Ovary (tissue), 9 donors: ENCODE measurements around the gene SKP1. TPM values are rescaled to one million over a fixed set of nuclear protein-coding genes. Genes with fewer than 3 reads are reported as not detected.

Experiments
- DNase-seq, 5 donors: peaks; one replicate each; pipeline ENCODE4 v3.0.0-alpha.2; 2019 to 2020
- H3K27ac ChIP-seq, 2 donors: fragments of 200-600 bp; one replicate each; pipeline versions ENCODE4 v1.5.1 to v1.8.0; 2019 to 2022
- H3K27me3 ChIP-seq: fragments of 200-600 bp; one replicate; pipeline ENCODE4 v1.8.0; 2022
- H3K36me3 ChIP-seq: fragments of 200-600 bp; sonication (generic); one replicate; pipeline ENCODE4 v1.5.1; 2019
- H3K4me1 ChIP-seq: one replicate; pipeline ENCODE4 v1.8.1; 2013; ENCODE audit warnings: mild to moderate bottlenecking, moderate library complexity; ENCODE audit not compliant: insufficient read depth
- H3K4me3 ChIP-seq: fragments of 200-600 bp; sonication (generic); one replicate; pipeline ENCODE4 v1.5.1; 2017
- H3K9me3 ChIP-seq, 2 donors: fragments of 200-600 bp in 1 of 2; sonication (generic) in 1 of 2; one replicate each; pipeline versions ENCODE4 v1.5.1 to v1.8.1; 2013 to 2019; ENCODE audit warnings: mild to moderate bottlenecking in 1 of 2, moderate library complexity in 1 of 2
- EP300 ChIP-seq: sonication (generic); formaldehyde crosslinking; IDR thresholded peaks from one replicate; pipeline ENCODE4 v1.6.1; 2017; ENCODE audit warnings: antibody characterized with exemption
- POLR2A ChIP-seq: fragments of 450-650 bp; IDR thresholded peaks from one replicate; pipeline ENCODE4 v1.6.1; 2017; ENCODE audit warnings: antibody characterized with exemption, mild to moderate bottlenecking, moderate library complexity
- WGBS, 3 donors: extraction: QIAGEN DNeasy Blood & Tissue Kit in 1 of 3; methylation state at CpG; one replicate each; pipeline versions ENCODE4 v1.1.5 to v1.1.7; 2013 to 2017; 5-methylcytosine and 5-hydroxymethylcytosine counted together
- intact Hi-C, 4 donors: fragments of 100-400 bp; cut with DNase I; formaldehyde crosslinking; loops; one replicate each; pipeline versions ENCODE4 v1.11.0 to v1.15.1; 2022 to 2023
- polyA plus RNA-seq, 2 donors: library from polyadenylated mRNA; stranded (reverse); fragments of 200-250 nt in 1 of 2; fragments of 350-450 nt in 1 of 2; fragmentation: Illumina TruSeq in 1 of 2; extraction: RNeasy Lipid Tissue Mini Kit (QIAGEN cat#74804) in 1 of 2; gene quantifications; one replicate each; pipeline ENCODE4 v1.2.3, GENCODE V29; 2013 to 2014
- total RNA-seq, 7 donors: library from RNA; depleted of rRNA in 2 of 7; stranded (reverse); fragments of >200 nt in 2 of 7; fragmentation: NEBNext Ultra II Directional in 3 of 7; extraction: Animal tissue kit (Norgen Biotek cat#: 25700) in 3 of 7; gene quantifications; one replicate each; pipeline versions ENCODE4 v1.1.0 to v1.2.4, GENCODE V29; 2016 to 2023
- TF ChIP-seq, protein P1 (sequence below), 3 donors: fragments of 450-650 bp in 2 of 3; fragments of 200-600 bp in 1 of 3; IDR thresholded peaks; one replicate each; pipeline versions ENCODE4 v1.5.1 to v1.8.0; 2016 to 2022; ENCODE audit warnings: antibody characterized with exemption in 3 of 3, mild to moderate bottlenecking in 1 of 3
- donor health status: DM: no; HTN: no; CAD: no; lungs with moderate emphysema.
- donor health status: DM: no; HTN: no; CAD: no.
- donor health status: Bipolar disorder and iron deficiency.
- donor health status: DM: yes; HTN: yes; CAD: no.
- donor health status: DM: no; HTN: no; CAD: no.
- donor health status: DM: yes; HTN: yes; CAD: no.

Gene SKP1
- total and polyA plus RNA-seq, 9 donors: 263 to 1,077 (median 388) TPM

DNA sequence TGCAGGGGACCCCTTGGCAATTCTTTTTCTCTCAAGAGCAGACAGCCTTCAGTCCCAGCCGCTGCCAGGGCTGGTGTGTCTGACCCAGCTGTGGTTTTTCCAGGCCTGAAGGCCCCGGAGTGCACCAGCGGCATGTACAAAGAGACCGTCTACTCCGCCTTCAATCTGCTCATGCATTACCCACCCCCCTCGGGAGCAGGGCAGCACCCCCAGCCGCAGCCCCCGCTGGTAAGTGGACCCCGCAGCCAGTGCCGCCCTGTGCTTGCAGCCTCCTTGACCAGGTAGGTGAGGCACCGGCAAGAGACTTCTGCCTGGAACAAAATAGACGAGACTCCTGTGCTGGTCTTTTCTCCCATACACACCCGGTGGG lies 61.0 kb downstream of the SKP1 start:
- no peak for TF ChIP-seq EP300
- TF ChIP-seq POLR2A: no peak
- TF ChIP-seq, protein P1, sequence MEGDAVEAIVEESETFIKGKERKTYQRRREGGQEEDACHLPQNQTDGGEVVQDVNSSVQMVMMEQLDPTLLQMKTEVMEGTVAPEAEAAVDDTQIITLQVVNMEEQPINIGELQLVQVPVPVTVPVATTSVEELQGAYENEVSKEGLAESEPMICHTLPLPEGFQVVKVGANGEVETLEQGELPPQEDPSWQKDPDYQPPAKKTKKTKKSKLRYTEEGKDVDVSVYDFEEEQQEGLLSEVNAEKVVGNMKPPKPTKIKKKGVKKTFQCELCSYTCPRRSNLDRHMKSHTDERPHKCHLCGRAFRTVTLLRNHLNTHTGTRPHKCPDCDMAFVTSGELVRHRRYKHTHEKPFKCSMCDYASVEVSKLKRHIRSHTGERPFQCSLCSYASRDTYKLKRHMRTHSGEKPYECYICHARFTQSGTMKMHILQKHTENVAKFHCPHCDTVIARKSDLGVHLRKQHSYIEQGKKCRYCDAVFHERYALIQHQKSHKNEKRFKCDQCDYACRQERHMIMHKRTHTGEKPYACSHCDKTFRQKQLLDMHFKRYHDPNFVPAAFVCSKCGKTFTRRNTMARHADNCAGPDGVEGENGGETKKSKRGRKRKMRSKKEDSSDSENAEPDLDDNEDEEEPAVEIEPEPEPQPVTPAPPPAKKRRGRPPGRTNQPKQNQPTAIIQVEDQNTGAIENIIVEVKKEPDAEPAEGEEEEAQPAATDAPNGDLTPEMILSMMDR (IDR thresholded peaks at IDR 0.05): no peak
- DNase-seq: no peak
- H3K4me3 ChIP-seq: no peak overlapping the region
- H3K27me3 ChIP-seq: no peaks in the 10 kb centered on the region
- WGBS, 3 donors: 55 to 70% (median 57%) methylated on average over 13 of the region's 13 CpGs
- no peaks in the 10 kb centered on the region for H3K36me3 ChIP-seq
- peaks cover 5% of the 10 kb centered on the region for H3K4me1 ChIP-seq
- H3K9me3 ChIP-seq: no peaks in the 10 kb centered on the region
- intact Hi-C loops: no loop called here
- H3K27ac ChIP-seq: no peak overlapping the region

GRCh38 chr5:134114886-134115805 lies 61.6 kb downstream of the SKP1 start:
- Histone ChIP-seq H3K27ac (no peak overlapping the region), H3K4me3 (peak overlapping the region; percentile 39), H3K4me1 (peaks cover 5% of the 10 kb centered on the region), H3K36me3 (no peaks in the 10 kb centered on the region), H3K27me3 (no peaks in the 10 kb centered on the region), H3K9me3 (no peaks in the 10 kb centered on the region)
- WGBS, 3 donors: 1 to 7% (median 2%) methylated on average over 32 to 110 of the region's 110 CpGs
- peak in 3 of 5 donors; percentile 23 to 67 (median 57) for DNase-seq
- TF ChIP-seq, protein P1 (IDR thresholded peaks at IDR 0.05): no peak
- no peak for TF ChIP-seq POLR2A
- intact Hi-C loops: no loop called here

GRCh38 chr5:134113902-134114875 lies 62.6 kb downstream of the SKP1 start, which contains the start of gene TCF7:
TSS of gene TCF7 (plus strand) at chr5:134114681. CDS start at chr5:134114907, 226 bp downstream.
- TF ChIP-seq EP300 (no peak), POLR2A (no peak)
- TF ChIP-seq, protein P1 (IDR thresholded peaks at IDR 0.05): no peak
- 2% methylated on average over 58 to 90 of the region's 90 CpGs for WGBS, 3 donors
- H3K4me1 ChIP-seq: peaks cover 5% of the 10 kb centered on the region
- no peaks in the 10 kb centered on the region for H3K36me3 ChIP-seq
- peak; percentile 78 to 87 (median 83) for DNase-seq
- intact Hi-C loops: no loop called here
- H3K4me3 ChIP-seq: peak within 1 kb of the TSS; percentile 39
- H3K27ac ChIP-seq: no peak within 1 kb of the TSS
- no peaks in the 10 kb centered on the region for H3K27me3 ChIP-seq
- H3K9me3 ChIP-seq: no peaks in the 10 kb centered on the region

DNA sequence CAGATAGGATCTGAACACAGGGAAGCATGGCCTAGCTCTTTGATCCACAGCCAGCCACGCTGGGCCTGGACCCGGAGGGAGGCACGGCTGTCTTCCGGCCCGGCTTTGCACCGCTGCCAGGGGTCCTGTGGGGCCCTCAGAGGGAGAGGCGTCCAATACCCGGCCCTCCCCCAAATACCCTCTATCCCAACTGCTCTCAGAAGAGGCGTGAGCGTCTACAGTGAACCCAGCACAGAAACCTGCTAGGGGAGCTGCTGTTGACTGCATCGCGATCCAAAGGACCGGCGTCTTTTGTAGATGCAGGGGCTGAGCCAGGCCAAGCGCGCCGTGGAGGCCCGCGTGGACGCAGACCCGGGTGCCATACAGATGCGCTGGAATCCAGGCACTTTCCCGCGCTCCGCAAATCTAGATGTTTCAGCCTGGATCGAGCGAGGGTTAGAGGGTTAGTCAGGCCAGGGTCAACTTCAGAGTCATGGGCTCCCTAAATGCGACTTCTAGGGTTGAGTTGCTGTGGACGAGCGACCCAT lies 63.3 kb downstream of the SKP1 start:
- intact Hi-C loops: no loop called here
- WGBS, 3 donors: 4 to 11% (median 9%) methylated on average over 26 to 30 of the region's 30 CpGs
- peaks cover 5% of the 10 kb centered on the region for H3K4me1 ChIP-seq
- H3K4me3 ChIP-seq: peak overlapping the region; percentile 39
- H3K27ac ChIP-seq: no peak overlapping the region
- H3K27me3 ChIP-seq: no peaks in the 10 kb centered on the region
- no peaks in the 10 kb centered on the region for H3K9me3 ChIP-seq
- no peaks in the 10 kb centered on the region for H3K36me3 ChIP-seq
- TF ChIP-seq POLR2A: no peak
- TF ChIP-seq EP300: no peak
- TF ChIP-seq, protein P1 (IDR thresholded peaks at IDR 0.05): no peak
- peak in 1 of 5 donors; percentile 33 for DNase-seq
